GM12872 (cell line): Measurements from ENCODE around the gene NFILZ.

ENCODE experiments used
- CTCF ChIP-seq: IDR thresholded peaks from 3 replicates; pipeline ENCODE4 v1.5.1; 2011; ENCODE audit warnings: low read depth, mild to moderate bottlenecking, low read length, moderate library complexity; ENCODE audit not compliant: insufficient read depth

The NFILZ gene

DNA sequence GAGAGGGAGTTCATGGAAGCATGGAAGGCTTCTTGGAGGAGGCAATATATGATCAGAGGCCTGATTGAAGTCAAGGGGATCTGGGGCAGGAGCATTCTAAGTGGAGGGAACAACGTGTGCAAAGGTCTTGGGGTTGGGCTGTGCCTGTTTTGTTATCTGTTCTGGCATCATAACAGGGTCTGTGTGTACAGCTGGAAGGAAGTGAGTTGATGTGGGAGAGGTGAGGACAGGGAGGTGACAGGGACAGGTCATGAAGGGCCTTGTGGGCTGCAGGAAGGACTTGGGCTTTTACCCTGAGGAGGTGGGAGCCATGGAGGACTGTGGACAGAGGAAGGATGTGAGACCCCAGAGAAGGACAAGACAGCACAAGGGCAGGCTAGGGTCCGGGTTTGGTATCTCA lies 1.2 kb upstream of the NFILZ start:
- TF ChIP-seq CTCF, result no peak

- TF ChIP-seq CTCF, result no peak
Observed at GRCh38 chr19:8630796-8631424, 477 bp downstream of the NFILZ start.

DNA sequence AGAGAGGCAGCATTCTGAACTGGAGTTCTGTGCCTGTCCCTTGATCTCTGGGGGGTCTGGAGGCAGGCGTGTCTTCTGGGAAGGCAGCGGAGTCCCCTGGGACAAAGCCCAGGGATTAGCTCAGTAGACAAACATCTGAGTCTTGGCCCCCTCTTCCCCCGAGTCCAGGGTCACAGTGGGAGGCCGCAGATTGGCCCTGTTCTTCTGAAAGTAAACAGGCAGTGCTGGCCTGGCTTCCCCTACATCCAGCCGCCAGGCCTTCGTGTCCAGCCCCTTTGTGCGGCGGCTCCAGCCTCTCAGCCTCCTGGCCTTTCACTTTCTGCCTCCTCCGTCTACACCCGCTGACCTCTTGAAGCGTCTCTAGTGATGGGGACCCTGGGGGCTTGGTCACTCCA lies 989 bp downstream of the NFILZ start:
- TF ChIP-seq CTCF, result no peak

- TF ChIP-seq CTCF, result no peak
Observed at GRCh38 chr19:8635422-8635821, 5.0 kb downstream of the NFILZ start.

DNA sequence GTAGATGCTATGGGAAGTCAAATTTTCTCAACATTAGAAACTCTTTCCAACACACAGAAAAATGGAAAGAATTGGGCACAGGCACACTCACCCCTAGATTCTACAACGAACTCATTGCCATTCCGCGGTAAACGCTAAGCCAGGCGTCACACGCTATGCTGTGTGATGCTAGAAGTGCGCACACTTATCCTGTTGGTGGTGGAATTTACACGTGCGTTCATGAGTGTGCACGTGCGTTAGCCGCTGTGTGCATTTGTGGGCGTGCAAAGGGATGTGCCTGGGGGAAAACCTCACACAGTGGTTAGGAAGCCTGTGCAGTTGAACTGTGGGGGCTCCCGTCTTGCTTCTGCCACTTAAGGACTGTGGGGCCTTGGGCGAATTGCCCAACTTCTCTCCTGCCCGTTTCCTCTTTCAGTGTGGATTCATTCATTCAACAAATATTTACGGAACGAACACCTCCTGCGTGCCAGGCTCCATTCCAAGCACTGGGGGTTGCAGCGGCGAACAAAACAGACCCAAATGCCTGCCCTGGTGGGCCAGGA lies 7.7 kb downstream of the NFILZ start:
- no peak for TF ChIP-seq CTCF

- no peak for TF ChIP-seq CTCF
Observed at GRCh38 chr19:8639821-8640401, 9.5 kb downstream of the NFILZ start.

DNA sequence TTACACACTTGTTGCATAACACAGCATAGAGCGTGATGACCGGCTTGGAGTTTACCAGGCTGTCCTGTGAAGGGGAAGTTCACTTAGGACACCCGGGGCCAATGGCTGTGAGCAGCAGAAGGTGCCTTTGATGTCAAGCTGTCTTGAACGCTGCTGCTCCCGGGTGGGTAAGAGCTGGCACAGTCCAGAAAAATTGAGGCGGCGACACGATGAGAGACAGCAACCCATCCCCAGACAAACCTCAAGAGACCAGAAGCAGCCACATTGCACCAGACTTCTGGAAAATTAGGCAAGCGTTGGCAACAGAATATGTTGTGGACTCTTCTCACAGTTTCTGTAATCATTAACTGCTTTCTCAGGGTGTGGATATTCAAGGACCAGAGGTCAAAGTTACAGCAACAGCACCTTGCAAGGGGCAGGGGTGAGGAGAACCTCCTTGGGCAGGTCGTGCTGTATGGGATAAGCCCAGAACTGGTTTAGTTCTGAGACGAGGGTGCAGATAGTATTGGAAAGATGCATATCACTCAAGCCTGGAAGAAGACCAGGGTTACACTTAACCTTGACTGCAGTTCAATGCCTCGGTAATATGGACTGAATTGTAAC lies 10.1 kb downstream of the NFILZ start:
- no peak for TF ChIP-seq CTCF
